ENCODE measurements around the gene NECTIN2. TPM values are rescaled to one million over a fixed set of nuclear protein-coding genes. Genes with fewer than 3 reads are reported as not detected.

The NECTIN2 gene
- total RNA-seq, result 73.2 and 81.6 TPM in 2 replicates

GRCh38 chr19:44845612-44846454 lies at the start of gene NECTIN2:
NECTIN2 (plus strand) TSS chr19:44846297; CDS start chr19:44846526, 229 bp downstream.

DNA sequence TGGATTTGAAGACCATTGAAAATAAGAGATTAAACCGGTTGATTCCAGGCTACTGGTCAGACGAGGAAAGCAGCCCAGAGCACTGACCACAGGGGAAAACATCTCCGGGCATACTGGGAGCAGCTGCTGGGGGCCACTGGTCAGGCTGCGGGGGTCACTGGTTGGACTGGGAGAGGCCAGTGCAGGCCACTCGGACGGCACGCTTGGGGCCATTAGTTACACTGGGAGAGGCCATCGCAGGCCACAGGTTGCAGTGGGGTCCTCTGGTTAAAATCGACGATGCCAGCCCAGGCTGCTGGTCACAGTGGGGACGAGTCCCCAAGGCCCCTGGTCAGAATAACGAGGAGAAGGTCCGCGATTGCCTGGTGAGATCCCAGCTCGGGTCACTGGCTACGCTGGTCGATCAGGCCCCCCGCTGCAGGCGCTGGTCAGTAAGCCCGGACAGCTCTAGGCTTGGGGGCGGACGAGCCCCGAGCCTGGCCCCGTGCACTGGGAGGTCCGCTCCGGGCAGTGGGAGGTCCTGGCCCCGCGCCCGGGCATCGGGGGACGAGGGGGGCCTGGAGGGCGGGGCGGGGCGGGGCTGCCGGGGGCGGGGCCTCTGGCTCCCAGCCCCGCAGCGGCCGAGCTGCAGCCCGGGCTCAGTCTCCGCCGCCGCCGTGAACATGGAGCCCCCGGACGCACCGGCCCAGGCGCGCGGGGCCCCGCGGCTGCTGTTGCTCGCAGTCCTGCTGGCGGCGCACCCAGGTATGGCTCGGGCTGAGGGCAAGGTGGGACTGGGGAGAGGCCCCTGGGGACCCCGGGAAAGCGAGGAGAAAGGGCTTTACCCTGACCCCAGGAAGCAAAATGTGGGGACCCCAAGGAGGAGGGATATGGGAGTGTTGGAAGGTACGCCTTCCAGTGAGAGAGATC lies 37.4 kb upstream of the NECTIN2 start, which contains the start of gene BCAM:
Gene BCAM, plus strand, starts transcription at position 641 of the 909 bp plus-strand sequence. Its CDS starts 22 bp downstream, at position 663.

DNA sequence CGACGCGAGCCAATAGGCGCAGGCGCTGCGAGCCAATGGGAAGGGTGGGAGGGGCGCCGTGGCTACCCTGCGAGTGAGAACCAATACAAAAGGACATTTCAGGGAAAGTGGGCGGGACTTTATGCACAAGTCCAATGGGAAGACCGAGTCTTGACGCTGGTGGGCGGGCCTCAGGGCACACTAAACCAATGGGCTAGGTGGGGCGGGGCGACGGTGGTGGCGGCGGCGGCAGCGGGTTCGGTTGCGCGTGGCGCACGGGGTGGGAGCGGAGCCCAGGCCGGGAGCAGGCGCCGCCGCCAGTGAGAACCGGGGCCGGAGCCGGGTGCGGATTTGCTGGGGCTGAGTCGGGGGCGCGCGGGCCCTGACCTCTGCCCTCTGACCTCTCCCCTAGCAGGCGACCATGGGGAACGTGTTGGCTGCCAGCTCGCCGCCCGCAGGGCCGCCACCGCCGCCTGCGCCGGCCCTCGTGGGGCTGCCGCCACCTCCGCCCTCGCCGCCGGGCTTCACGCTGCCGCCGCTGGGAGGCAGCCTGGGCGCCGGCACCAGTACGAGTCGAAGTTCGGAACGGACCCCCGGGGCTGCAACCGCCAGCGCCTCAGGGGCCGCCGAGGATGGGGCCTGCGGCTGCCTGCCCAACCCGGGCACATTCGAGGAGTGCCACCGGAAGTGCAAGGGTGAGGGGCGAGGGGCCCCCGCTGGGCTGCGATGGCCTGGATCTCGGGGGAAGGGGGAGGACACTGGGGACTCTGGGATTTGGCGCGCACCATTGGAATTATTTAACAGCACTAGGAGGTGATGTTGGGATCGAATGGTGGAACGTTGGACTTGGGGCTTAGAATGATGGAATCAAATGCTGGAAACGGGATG lies 45.2 kb downstream of the NECTIN2 start, which contains the start of gene TOMM40:
Gene TOMM40, plus strand, starts transcription at position 239 of the 867 bp plus-strand sequence. Its CDS starts 162 bp downstream, at position 401.

DNA sequence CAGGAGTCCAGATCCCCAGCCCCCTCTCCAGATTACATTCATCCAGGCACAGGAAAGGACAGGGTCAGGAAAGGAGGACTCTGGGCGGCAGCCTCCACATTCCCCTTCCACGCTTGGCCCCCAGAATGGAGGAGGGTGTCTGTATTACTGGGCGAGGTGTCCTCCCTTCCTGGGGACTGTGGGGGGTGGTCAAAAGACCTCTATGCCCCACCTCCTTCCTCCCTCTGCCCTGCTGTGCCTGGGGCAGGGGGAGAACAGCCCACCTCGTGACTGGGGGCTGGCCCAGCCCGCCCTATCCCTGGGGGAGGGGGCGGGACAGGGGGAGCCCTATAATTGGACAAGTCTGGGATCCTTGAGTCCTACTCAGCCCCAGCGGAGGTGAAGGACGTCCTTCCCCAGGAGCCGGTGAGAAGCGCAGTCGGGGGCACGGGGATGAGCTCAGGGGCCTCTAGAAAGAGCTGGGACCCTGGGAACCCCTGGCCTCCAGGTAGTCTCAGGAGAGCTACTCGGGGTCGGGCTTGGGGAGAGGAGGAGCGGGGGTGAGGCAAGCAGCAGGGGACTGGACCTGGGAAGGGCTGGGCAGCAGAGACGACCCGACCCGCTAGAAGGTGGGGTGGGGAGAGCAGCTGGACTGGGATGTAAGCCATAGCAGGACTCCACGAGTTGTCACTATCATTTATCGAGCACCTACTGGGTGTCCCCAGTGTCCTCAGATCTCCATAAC lies 59.5 kb downstream of the NECTIN2 start, which contains the start of gene APOE:
Gene APOE, plus strand, starts transcription at position 360 of the 724 bp plus-strand sequence. CDS start 829 bp downstream, outside the sequence.

GRCh38 chr19:44914433-44915206 lies 68.5 kb downstream of the NECTIN2 start, which contains the start of gene APOC1:
APOC1 (plus strand) TSS chr19:44914608; CDS start chr19:44914892, 284 bp downstream.

Other genes starting within 250 kb of the NECTIN2 start
- gene IGSF23, start 232.7 kb upstream of the NECTIN2 start, total RNA-seq, result not detected in 2 replicates
- gene PVR, start 202.4 kb upstream of the NECTIN2 start, total RNA-seq, result 77.2 and 93.9 TPM in 2 replicates
- 0.38 and 2.5 TPM in 2 replicates for gene CEACAM19, start 174.8 kb upstream of the NECTIN2 start, total RNA-seq
- gene CEACAM16, start 147.1 kb upstream of the NECTIN2 start, total RNA-seq, result not detected in 2 replicates
- 13.7 and 14.0 TPM in 2 replicates for gene BCL3, start 97.6 kb upstream of the NECTIN2 start, total RNA-seq
- 119 and 129 TPM in 2 replicates for gene CBLC, start 68.4 kb upstream of the NECTIN2 start, total RNA-seq
- gene BCAM, start 37.2 kb upstream of the NECTIN2 start, total RNA-seq, result 35.2 and 40.1 TPM in 2 replicates
- gene TOMM40, start 45.0 kb downstream of the NECTIN2 start, total RNA-seq, result 68.0 and 175 TPM in 2 replicates
- 74.5 and 195 TPM in 2 replicates for gene APOE, start 59.5 kb downstream of the NECTIN2 start, total RNA-seq
- gene APOC1, start 68.3 kb downstream of the NECTIN2 start, total RNA-seq, result 3.8 and 18.1 TPM in 2 replicates
- not detected in 2 replicates for gene APOC4, start 95.9 kb downstream of the NECTIN2 start, total RNA-seq
- not detected in 2 replicates for gene APOC2, start 99.8 kb downstream of the NECTIN2 start, total RNA-seq
- 34.9 and 42.5 TPM in 2 replicates for gene CLPTM1, start 109.1 kb downstream of the NECTIN2 start, total RNA-seq
- gene RELB, start 155.2 kb downstream of the NECTIN2 start, total RNA-seq, result 20.6 and 35.7 TPM in 2 replicates
- 30.8 and 54.7 TPM in 2 replicates for gene CLASRP, start 192.7 kb downstream of the NECTIN2 start, total RNA-seq
- 0.55 and 2.0 TPM in 2 replicates for gene ZNF296, start 230.2 kb downstream of the NECTIN2 start, total RNA-seq
- gene GEMIN7, start 233.0 kb downstream of the NECTIN2 start, total RNA-seq, result 29.5 and 36.8 TPM in 2 replicates
- gene PPP1R37, start 246.9 kb downstream of the NECTIN2 start, total RNA-seq, result 28.1 and 30.3 TPM in 2 replicates